OCI-LY7 (cell line): ENCODE results near the gene FRMPD4. TPM values are rescaled to one million over a fixed set of nuclear protein-coding genes. Genes with fewer than 3 reads are reported as not detected.
"Not testable (repeated sequence)": the region's sequence is repeated elsewhere in the genome, so short reads cannot be mapped to it uniquely, and the experiment has no call there.

ENCODE experiments used
- BruUV-seq: library from RNA; stranded (reverse); fragments of 400-500 nt; replicated peaks from 2 replicates; lab custom pipeline; 2021; lab: Mats Ljungman, UMichigan
- CTCF ChIA-PET: fragments of 300-600 bp; sonication (Branson Sonifier 250); formaldehyde crosslinking; loops from one replicate; lab custom pipeline; 2022; ENCODE audit warnings: antibody characterized with exemption; ENCODE audit not compliant: unreplicated experiment; lab: Charles Lee
- POLR2A ChIA-PET: fragments of 300-600 bp; sonication (Branson Sonifier 250); formaldehyde crosslinking; loops from one replicate; lab custom pipeline; 2022; ENCODE audit warnings: antibody characterized with exemption; lab: Charles Lee
- DNase-seq: peaks from one replicate; pipeline ENCODE4 v3.0.0-alpha.2; 2015; ENCODE audit warnings: low spot score
- H2AFZ ChIP-seq: fragments of 200-600 bp; sonication (generic), shearing (Covaris generic); 2 replicates; pipeline ENCODE4 v1.6.1; 2014; ENCODE audit warnings: mild to moderate bottlenecking, antibody characterized with exemption, low read length, moderate library complexity
- H3K27ac ChIP-seq: fragments of 200-600 bp; sonication (generic); 2 replicates; pipeline ENCODE4 v1.5.1; 2014; ENCODE audit warnings: mixed run types, low read depth, mild to moderate bottlenecking, moderate library complexity, low read length, inconsistent platforms; ENCODE audit not compliant: poor library complexity, severe bottlenecking
- H3K36me3 ChIP-seq: fragments of 200-600 bp; sonication (generic); 2 replicates; pipeline ENCODE4 v1.6.1; 2014; ENCODE audit warnings: mild to moderate bottlenecking, antibody characterized with exemption, low read length, moderate library complexity, mixed read lengths; ENCODE audit not compliant: insufficient read depth
- H3K4me1 ChIP-seq: fragments of 200-600 bp; sonication (generic); 2 replicates; pipeline ENCODE4 v1.5.1; 2014; ENCODE audit warnings: mild to moderate bottlenecking, low read length; ENCODE audit not compliant: insufficient read depth, poor library complexity, severe bottlenecking
- H3K4me2 ChIP-seq: fragments of 200-600 bp; sonication (generic); 2 replicates; pipeline ENCODE4 v1.6.1; 2014; ENCODE audit warnings: mild to moderate bottlenecking, low read length
- H3K4me3 ChIP-seq: fragments of 200-600 bp; sonication (generic); 2 replicates; pipeline ENCODE4 v1.5.1; 2014; ENCODE audit warnings: mild to moderate bottlenecking, low read depth, low read length; ENCODE audit not compliant: poor library complexity, severe bottlenecking
- H3K79me2 ChIP-seq: fragments of 200-600 bp; sonication (generic); 2 replicates; pipeline ENCODE4 v1.6.1; 2016; ENCODE audit warnings: low read depth, mild to moderate bottlenecking, low read length, moderate library complexity, mixed read lengths; ENCODE audit not compliant: insufficient read depth
- H3K9me2 ChIP-seq: fragments of 200-600 bp; sonication (generic); 2 replicates; pipeline ENCODE4 v1.6.1; 2016; ENCODE audit warnings: mild to moderate bottlenecking, low read length, mixed read lengths; ENCODE audit not compliant: insufficient read depth
- H3K9me3 ChIP-seq: fragments of 200-600 bp; sonication (generic); 2 replicates; pipeline ENCODE4 v1.6.1; 2014; ENCODE audit warnings: mild to moderate bottlenecking, mixed run types, low read length, mixed read lengths
- H4K20me1 ChIP-seq: fragments of 200-600 bp; sonication (generic); 2 replicates; pipeline ENCODE4 v1.6.1; 2014; ENCODE audit warnings: mild to moderate bottlenecking, antibody characterized with exemption, low read length, moderate library complexity, mixed read lengths; ENCODE audit not compliant: insufficient read depth
- EZH2phosphoT487 ChIP-seq: fragments of 200-600 bp; sonication (generic); IDR thresholded peaks from 2 replicates; pipeline ENCODE4 v1.6.1; 2018; ENCODE audit warnings: low read depth, borderline replicate concordance, mild to moderate bottlenecking, mixed run types, antibody characterized with exemption, low read length, moderate library complexity, mixed read lengths
- intact Hi-C: fragments of 100-400 bp; cut with micrococcal nuclease; formaldehyde crosslinking; loops from one replicate; pipeline ENCODE4 v1.10.0; 2022; ENCODE audit not compliant: unreplicated experiment
- total RNA-seq, 2 experiments: library from RNA; depleted of rRNA in 1 of 2; stranded (reverse); fragments of >200 nt in 1 of 2; shearing (Covaris generic) in 1 of 2; gene quantifications; 2 replicates each; pipeline ENCODE4 v1.2.3, GENCODE V29; 2014 to 2022
- TF ChIP-seq, protein P1 (sequence below): fragments of 200-600 bp; sonication (generic); conservative IDR thresholded peaks from 2 replicates; pipeline ENCODE4 v1.5.1; 2014; ENCODE audit warnings: mild to moderate bottlenecking, antibody characterized with exemption, low read length, moderate library complexity, mixed read lengths

FRMPD4 gene
- total RNA-seq, 2 experiments from 2014 or later = not detected

DNA sequence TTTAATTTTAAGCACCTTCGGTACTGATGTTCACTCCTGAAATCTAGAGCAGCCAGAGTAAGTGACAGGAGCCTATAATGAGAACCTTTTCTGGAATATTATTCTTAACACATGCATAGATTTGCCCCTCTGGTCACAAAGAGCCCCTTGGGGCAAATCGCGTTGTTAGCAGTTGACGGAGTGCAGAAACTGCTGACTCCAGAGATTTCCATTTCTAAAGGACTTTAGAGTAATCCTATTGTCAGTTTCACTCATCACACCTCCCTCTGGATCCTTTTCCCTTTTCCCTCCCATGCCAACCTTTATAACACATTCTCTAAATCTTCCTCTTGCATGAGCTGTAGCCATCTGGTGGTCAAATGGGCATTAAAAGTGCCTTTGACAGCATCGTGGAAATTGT lies 388.0 kb downstream of the FRMPD4 start:
- CTCF ChIA-PET = no interaction called here

DNA sequence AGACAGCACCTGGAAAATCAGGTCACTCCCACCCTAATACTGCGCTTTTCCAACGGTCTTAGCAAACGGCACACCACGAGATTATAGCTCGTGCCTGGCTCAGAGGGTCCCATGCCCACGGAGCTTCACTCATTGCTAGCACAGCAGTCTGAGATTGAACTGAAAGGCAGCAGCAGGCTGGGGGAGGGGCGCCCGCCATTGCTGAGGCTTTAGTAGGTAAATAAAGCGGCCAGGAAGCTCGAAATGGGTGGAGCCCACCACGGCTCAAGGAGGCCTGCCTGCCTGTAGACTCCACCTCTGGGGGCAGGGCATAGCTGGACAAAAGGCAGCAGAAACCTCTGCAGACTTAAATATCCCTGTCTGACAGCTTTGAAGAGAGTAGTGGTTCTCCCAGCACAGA lies 399.8 kb downstream of the FRMPD4 start:
- intact Hi-C loops, H3K4me1 ChIP-seq, H3K9me2 ChIP-seq, H3K36me3 ChIP-seq, POLR2A ChIA-PET, H4K20me1 ChIP-seq, BruUV-seq, H3K4me2 ChIP-seq, H3K9me3 ChIP-seq, H3K27ac ChIP-seq, H3K4me3 ChIP-seq, CTCF ChIA-PET, H3K79me2 ChIP-seq: not testable (repeated sequence)
- peak; percentile 21 for DNase-seq
- peak overlapping the region; percentile 35; the same call in 1 of the 2 replicates for H2AFZ ChIP-seq

More for the DNA sequence above, 388.0 kb downstream of the FRMPD4 start:
- TF ChIP-seq, protein P1, sequence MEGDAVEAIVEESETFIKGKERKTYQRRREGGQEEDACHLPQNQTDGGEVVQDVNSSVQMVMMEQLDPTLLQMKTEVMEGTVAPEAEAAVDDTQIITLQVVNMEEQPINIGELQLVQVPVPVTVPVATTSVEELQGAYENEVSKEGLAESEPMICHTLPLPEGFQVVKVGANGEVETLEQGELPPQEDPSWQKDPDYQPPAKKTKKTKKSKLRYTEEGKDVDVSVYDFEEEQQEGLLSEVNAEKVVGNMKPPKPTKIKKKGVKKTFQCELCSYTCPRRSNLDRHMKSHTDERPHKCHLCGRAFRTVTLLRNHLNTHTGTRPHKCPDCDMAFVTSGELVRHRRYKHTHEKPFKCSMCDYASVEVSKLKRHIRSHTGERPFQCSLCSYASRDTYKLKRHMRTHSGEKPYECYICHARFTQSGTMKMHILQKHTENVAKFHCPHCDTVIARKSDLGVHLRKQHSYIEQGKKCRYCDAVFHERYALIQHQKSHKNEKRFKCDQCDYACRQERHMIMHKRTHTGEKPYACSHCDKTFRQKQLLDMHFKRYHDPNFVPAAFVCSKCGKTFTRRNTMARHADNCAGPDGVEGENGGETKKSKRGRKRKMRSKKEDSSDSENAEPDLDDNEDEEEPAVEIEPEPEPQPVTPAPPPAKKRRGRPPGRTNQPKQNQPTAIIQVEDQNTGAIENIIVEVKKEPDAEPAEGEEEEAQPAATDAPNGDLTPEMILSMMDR = no peak
- TF ChIP-seq EZH2phosphoT487 = no peak
- DNase-seq = no peak
- no peak overlapping the region for H3K4me3 ChIP-seq
- H3K36me3 ChIP-seq = no peaks in the 10 kb centered on the region
- no peak overlapping the region for H2AFZ ChIP-seq
- POLR2A ChIA-PET = interaction anchor here (1.3 kb wide), 1 partner anchor 11 kb away, joined by 3 read pairs; no protein-coding TSS in a partner anchor
- H3K79me2 ChIP-seq = no peaks in the 10 kb centered on the region
- peaks cover 3% of the 10 kb centered on the region for H3K4me1 ChIP-seq
- no peak overlapping the region for H3K27ac ChIP-seq
- intact Hi-C loops = no loop called here
- no peaks in the 10 kb centered on the region for H3K9me2 ChIP-seq
- no peaks in the 10 kb centered on the region for H3K9me3 ChIP-seq
- H3K4me2 ChIP-seq = no peak overlapping the region
- BruUV-seq = no TSS peak
- no peaks in the 10 kb centered on the region for H4K20me1 ChIP-seq

DNA sequence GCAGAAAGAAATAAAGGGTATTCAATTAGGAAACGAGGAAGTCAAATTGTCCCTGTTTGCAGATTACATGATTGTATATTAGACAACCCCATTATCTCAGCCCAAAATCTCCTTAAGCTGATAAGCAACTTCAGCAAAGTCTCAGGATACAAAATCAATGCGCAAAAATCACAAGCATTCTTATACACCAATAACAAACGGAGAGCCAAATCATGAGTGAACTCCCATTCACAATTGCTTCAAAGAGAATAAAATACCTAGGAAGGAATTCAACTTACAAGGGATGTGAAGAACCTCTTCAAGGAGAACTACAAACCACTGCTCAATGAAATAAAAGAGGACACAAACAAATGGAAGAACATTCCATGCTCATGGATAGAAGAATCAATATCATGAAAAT lies 404.0 kb downstream of the FRMPD4 start:
- H2AFZ ChIP-seq, H3K9me3 ChIP-seq, H3K4me2 ChIP-seq, H3K36me3 ChIP-seq, H3K9me2 ChIP-seq, POLR2A ChIA-PET, CTCF ChIA-PET, H3K4me1 ChIP-seq, intact Hi-C loops, H3K27ac ChIP-seq, H3K79me2 ChIP-seq, BruUV-seq, H3K4me3 ChIP-seq, H4K20me1 ChIP-seq, DNase-seq: not testable (repeated sequence)

DNA sequence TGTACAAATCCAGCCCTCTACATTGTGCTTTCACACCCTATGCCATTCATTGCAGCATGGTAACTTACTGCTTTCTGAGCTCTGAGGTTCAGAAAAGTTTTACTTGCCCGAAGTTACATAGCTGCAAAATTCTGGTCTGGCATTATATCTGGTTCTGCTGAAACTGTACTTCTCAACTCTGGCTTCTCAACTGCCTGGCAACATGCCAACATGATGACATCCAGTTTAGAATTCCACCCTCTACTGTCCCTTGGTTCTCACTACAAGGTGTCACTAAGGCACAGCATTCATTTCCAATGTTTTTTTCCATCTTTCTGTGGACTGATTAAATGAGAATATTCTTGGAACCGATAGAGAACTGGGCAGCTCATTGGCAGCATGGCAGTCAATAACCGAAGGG lies 410.1 kb downstream of the FRMPD4 start:
- CTCF ChIA-PET = no interaction called here
- no peak overlapping the region for H3K4me3 ChIP-seq
- H3K79me2 ChIP-seq = no peaks in the 10 kb centered on the region
- TF ChIP-seq, protein P1 = no peak
- no peak for TF ChIP-seq EZH2phosphoT487
- no TSS peak for BruUV-seq
- H2AFZ ChIP-seq = no peak overlapping the region
- no peak overlapping the region for H3K4me2 ChIP-seq
- H3K9me2 ChIP-seq = no peaks in the 10 kb centered on the region
- no peaks in the 10 kb centered on the region for H3K9me3 ChIP-seq
- POLR2A ChIA-PET = no interaction called here
- H3K4me1 ChIP-seq = no peaks in the 10 kb centered on the region
- no peaks in the 10 kb centered on the region for H3K36me3 ChIP-seq
- H3K27ac ChIP-seq = no peak overlapping the region
- intact Hi-C loops = no loop called here
- DNase-seq = no peak
- no peaks in the 10 kb centered on the region for H4K20me1 ChIP-seq
